ENCODE data around the gene GET4. TPM values are rescaled to one million over a fixed set of nuclear protein-coding genes. Genes with fewer than 3 reads are reported as not detected.

GET4 gene
- total and polyA plus RNA-seq, 2 of the 8 experiments (the other 6 are each of a cell fraction or from before 2014, with no cell fraction given) = 56.7 to 74.1 TPM

DNA sequence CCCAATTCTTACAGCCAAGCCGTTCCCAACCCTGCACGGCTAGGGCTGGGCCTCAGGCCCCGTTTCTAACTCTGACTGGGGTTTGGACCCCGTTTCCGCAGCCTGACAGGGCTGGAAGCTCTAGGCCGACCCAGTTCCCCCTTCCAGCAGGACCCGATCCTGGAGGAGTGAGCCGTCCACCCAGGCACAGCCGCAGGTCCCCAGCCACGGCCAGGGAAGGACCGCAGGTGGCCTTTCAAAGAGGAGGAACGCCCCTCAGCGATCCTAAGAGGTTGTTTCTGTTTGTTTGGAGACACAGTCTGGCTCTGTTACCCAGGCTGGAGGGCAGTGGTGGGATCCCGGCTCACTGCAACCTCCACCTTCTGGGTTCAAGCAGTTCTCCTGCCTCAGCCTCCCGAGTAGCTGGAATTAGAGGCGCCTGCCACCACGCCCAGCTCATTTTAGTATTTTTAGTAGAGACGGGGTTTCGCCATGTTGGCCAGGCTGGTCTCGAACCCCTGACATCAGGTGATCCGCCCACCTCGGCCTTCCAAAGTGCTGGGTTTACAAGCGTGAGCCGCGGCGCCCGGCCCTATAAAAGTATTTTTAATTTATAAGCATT, 778 bp upstream of the GET4 start:
- peak overlapping the region; percentile 96 for H2BK12ac ChIP-seq (ENCODE audit: low read depth, low read length)
- 95% methylated on average over 27 of the region's 27 CpGs; no CpG with 5 or more reads in 1 of the 2 experiments for WGBS, 2 experiments (ENCODE audit: extremely low coverage in 1 of 2, insufficient coverage in 1 of 2, insufficient read length in 1 of 2, insufficient replicate concordance in 2 of 2, low coverage in 1 of 2, low lambda C conversion rate in 2 of 2, missing lambda C conversion rate in 1 of 2)
- peak overlapping the region in 1 of 4 experiments; percentile 41; a peak in 1 of 8 replicates for H3K4me3 ChIP-seq (ENCODE audit: extremely low read depth in 1 of 4, insufficient read depth in 2 of 4, low read depth in 3 of 4, low read length in 4 of 4)
- H3K18ac ChIP-seq (ENCODE audit: extremely low read depth, low read length) = no peak overlapping the region; the same call in 1 of the 2 replicates
- no peaks in the 10 kb centered on the region; a peak in 1 of 4 replicates for H3K9me3 ChIP-seq (ENCODE audit: insufficient read depth in 2 of 2, low read depth in 1 of 2, low read length in 1 of 2)
- H4K20me1 ChIP-seq (replicated peaks in 1 of 2; ENCODE audit: control insufficient read depth in 1 of 2, insufficient read depth in 2 of 2, low read length in 2 of 2) = peaks cover 13 to 15% of the 10 kb centered on the region in 2 experiments
- H3K27ac ChIP-seq (ENCODE audit: low read depth, low read length) = no peak overlapping the region
- H2BK5ac ChIP-seq (ENCODE audit: low read depth, low read length) = no peak overlapping the region
- no peak overlapping the region for H3K23ac ChIP-seq (ENCODE audit: insufficient read length)
- H3K9ac ChIP-seq (replicated peaks in 1 of 4; ENCODE audit: extremely low read depth in 1 of 4, low read depth in 3 of 4, low read length in 3 of 4) = no peak overlapping the region
- H2BK120ac ChIP-seq (replicated peaks; ENCODE audit: low read depth, low read length) = no peak overlapping the region
- no peak overlapping the region for H4K5ac ChIP-seq (ENCODE audit: insufficient read length, low read depth, low read length)
- no peak overlapping the region for H4K91ac ChIP-seq (replicated peaks; ENCODE audit: insufficient read length, low read length)
- no peaks in the 10 kb centered on the region; the same call in 1 of the 2 replicates for H3K79me1 ChIP-seq (ENCODE audit: low read depth, low read length)
- ChIA-PET POLR2A (ENCODE audit: partially characterized antibody) (interaction anchor here (1.4 to 2.0 kb wide), 3 partner anchors 10 to 102 kb away, joined by 3 to 9 read pairs (median 8); no protein-coding TSS in a partner anchor), CTCF (ENCODE audit: partially characterized antibody) (interaction anchor here (1.0 to 1.2 kb wide), 2 partner anchors 34 to 54 kb away, joined by 3 to 4 read pairs; no protein-coding TSS in a partner anchor)
- no peak overlapping the region for H2AFZ ChIP-seq (ENCODE audit: low read length)
- peaks cover 23 to 34% of the 10 kb centered on the region in 2 experiments for H3K79me2 ChIP-seq (ENCODE audit: control insufficient read depth in 1 of 2, insufficient read depth in 2 of 2, low read length in 2 of 2)
- no peak overlapping the region; the same call in 1 of the 2 replicates for H4K8ac ChIP-seq (ENCODE audit: extremely low read depth, insufficient read depth, low read length)
- 0 out of 2 replicates have a peak overlapping the region, but pooled peaks have one; percentile 48 for H2AK5ac ChIP-seq (ENCODE audit: low read depth, low read length)
- H3K36me3 ChIP-seq (ENCODE audit: control insufficient read depth in 2 of 4, insufficient read depth in 4 of 4, low read length in 3 of 4) = peaks cover 0 to 27% (median 14%) of the 10 kb centered on the region in 4 experiments; a peak in 6 of 8 replicates
- DNase-seq (ENCODE audit: low read depth in 1 of 2, low spot score in 2 of 2) = no peak
- no peak overlapping the region for H2BK15ac ChIP-seq (ENCODE audit: low read length)
- H2BK20ac ChIP-seq (ENCODE audit: low read length) = no peak overlapping the region
- peaks cover 0 to 5% (median 0%) of the 10 kb centered on the region in 4 experiments; a peak in 5 of 7 replicates for H3K4me1 ChIP-seq (replicated peaks in 1 of 4; ENCODE audit: control insufficient read depth in 3 of 4, insufficient read depth in 4 of 4, low read length in 3 of 4)
- FAIRE-seq = no peak
- H3K4me2 ChIP-seq (ENCODE audit: insufficient read depth in 1 of 2, low read depth in 2 of 2, low read length in 2 of 2) = peak overlapping the region in 1 of 2 experiments; percentile 39; a peak in 1 of 4 replicates
- peaks cover 5% of the 10 kb centered on the region; the same call in 1 of the 2 replicates for H3K23me2 ChIP-seq (ENCODE audit: low read depth, low read length)
- H3K56ac ChIP-seq (replicated peaks; ENCODE audit: insufficient read length, low read depth, low read length) = no peak overlapping the region
- no peak for TF ChIP-seq CBX8 (IDR thresholded peaks at IDR 0.05; ENCODE audit: borderline replicate concordance, low read depth, low read length)
- TF ChIP-seq POLR2AphosphoS5 (IDR thresholded peaks at IDR 0.05; ENCODE audit: low read depth, low read length) = no peak
- no peak for TF ChIP-seq KDM1A (IDR thresholded peaks at IDR 0.05; ENCODE audit: borderline replicate concordance, low read length)
- TF ChIP-seq GTF2F1 (IDR thresholded peaks at IDR 0.05; ENCODE audit: borderline replicate concordance, low read depth, low read length) = no peak
- no peak for TF ChIP-seq HDAC6 (IDR thresholded peaks at IDR 0.05; ENCODE audit: low read depth, low read length)
- TF ChIP-seq SIRT6 (IDR thresholded peaks at IDR 0.05; ENCODE audit: low read length) = no peak
- TF ChIP-seq NRF1 (IDR thresholded peaks at IDR 0.05; ENCODE audit: low read depth, low read length) = no peak
- no peak for TF ChIP-seq TBP (IDR thresholded peaks at IDR 0.05; ENCODE audit: low read depth, low read length)
- H3K14ac ChIP-seq (ENCODE audit: insufficient read length) = no peak overlapping the region
- no peak overlapping the region for H3K4ac ChIP-seq (replicated peaks; ENCODE audit: insufficient read length, low read depth, low read length)
- no peaks in the 10 kb centered on the region for H3K27me3 ChIP-seq (replicated peaks in 1 of 4; ENCODE audit: control insufficient read depth in 3 of 4, extremely low read depth in 1 of 4, insufficient read depth in 3 of 4, low read length in 3 of 4)

Measured in H1 (cell line).